ENCODE results near the gene MCTP2.

MCTP2 gene

DNA sequence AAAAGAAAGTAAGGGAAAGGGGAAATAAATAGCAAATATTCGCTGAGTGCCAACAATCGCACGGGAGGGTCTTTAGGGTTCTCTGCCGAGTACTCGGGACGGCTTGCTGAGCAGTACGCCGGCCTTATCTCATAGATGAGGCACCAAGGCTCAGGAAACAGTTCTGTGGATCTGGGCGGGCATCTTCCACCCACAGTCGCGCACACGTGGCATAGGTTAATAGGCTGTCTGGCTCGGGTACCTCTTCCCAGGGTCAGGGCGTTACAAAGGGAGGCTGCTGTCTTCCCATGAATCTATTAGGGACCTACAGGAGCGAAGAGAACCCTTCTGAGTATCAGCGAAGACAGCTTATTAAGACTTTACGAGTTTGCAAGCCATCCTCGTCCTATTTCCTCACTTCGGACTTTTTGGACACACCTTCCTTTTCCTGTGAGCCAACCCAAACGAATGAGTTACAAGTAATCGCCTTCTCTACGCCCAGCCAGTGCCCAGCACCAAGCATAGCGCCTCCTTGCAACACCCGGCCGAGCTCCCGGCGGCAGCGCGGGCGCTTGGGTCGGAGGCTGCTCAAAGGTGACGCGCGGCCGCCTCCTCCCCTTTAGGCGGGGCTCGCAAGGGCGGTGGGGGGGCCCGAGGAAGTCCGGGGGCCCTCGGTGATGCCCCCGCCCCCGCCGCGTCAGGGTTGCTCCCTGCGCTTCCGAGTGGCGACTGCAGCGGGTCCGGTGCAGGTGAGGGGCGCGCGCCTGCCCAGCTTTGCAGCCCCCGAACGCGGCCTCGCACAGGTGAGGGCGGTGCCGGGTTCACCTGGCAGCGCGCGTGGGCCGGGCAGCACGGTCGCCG is at the start of gene MCTP2:
TSS of gene MCTP2 (plus strand) at position 679 of the 840 bp plus-strand sequence. CDS start 66,705 bp downstream, outside the sequence.
- TF ChIP-seq, protein P1, sequence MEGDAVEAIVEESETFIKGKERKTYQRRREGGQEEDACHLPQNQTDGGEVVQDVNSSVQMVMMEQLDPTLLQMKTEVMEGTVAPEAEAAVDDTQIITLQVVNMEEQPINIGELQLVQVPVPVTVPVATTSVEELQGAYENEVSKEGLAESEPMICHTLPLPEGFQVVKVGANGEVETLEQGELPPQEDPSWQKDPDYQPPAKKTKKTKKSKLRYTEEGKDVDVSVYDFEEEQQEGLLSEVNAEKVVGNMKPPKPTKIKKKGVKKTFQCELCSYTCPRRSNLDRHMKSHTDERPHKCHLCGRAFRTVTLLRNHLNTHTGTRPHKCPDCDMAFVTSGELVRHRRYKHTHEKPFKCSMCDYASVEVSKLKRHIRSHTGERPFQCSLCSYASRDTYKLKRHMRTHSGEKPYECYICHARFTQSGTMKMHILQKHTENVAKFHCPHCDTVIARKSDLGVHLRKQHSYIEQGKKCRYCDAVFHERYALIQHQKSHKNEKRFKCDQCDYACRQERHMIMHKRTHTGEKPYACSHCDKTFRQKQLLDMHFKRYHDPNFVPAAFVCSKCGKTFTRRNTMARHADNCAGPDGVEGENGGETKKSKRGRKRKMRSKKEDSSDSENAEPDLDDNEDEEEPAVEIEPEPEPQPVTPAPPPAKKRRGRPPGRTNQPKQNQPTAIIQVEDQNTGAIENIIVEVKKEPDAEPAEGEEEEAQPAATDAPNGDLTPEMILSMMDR (IDR thresholded peaks at IDR 0.05): peak; percentile 56
- TF ChIP-seq ZFX (IDR thresholded peaks at IDR 0.05; ENCODE audit: borderline replicate concordance): no peak
- peak within 1 kb of the TSS; percentile 86 for H3K27ac ChIP-seq

DNA sequence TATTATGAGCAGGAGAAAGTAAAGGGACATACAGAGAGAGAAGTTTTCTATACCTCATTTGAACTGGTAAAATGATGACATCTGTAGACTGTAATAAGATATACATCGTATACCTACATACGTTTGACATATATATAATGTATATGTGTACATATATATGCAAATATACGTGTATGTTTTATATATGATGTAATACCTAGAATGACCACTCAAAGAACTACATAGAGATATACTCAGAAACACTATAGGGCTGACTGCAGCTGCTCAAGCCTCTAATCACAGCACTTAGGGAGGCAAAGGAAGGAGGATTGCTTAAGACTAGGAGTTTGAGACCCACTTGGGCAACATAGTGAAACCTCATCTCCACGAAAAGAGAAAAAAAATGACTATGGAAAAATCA is 48.5 kb upstream of the MCTP2 start:
- TF ChIP-seq ZFX (IDR thresholded peaks at IDR 0.05; ENCODE audit: borderline replicate concordance): no peak
- TF ChIP-seq, protein P1 (IDR thresholded peaks at IDR 0.05): no peak
- H3K27ac ChIP-seq: no peak overlapping the region

- no peak overlapping the region for H3K27ac ChIP-seq
- TF ChIP-seq ZFX (IDR thresholded peaks at IDR 0.05; ENCODE audit: borderline replicate concordance): no peak
- TF ChIP-seq, protein P1 (IDR thresholded peaks at IDR 0.05): no peak
These were observed 45.7 kb upstream of the MCTP2 start for GRCh38 chr15:94185547-94186236.

GRCh38 chr15:94186770-94187331 is 44.5 kb upstream of the MCTP2 start:
- TF ChIP-seq, protein P1 (IDR thresholded peaks at IDR 0.05): no peak
- no peak for TF ChIP-seq ZFX (IDR thresholded peaks at IDR 0.05; ENCODE audit: borderline replicate concordance)
- H3K27ac ChIP-seq: no peak overlapping the region

- H3K27ac ChIP-seq: no peak overlapping the region
These were observed 37.5 kb upstream of the MCTP2 start for GRCh38 chr15:94193906-94194305.

DNA sequence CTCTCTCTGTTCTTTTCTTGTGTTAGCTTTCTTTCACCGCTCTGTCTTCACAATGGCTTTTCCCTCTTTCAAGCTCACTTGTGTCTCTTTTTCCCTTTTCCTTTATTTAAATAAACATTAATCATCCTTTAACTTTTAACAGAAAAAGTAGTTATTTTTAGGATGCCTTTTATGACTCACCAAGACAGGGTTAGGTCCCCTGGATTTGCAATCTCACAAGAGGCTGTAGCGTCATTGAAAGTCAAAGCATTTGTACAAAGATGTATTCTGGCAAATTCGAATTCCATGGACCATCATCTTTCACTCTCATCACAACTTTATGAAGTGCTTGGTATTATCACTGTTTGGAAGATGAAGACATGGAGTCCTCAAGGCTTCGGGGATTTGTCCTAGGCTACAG is 34.8 kb upstream of the MCTP2 start:
- no peak overlapping the region for H3K27ac ChIP-seq
- TF ChIP-seq ZFX (IDR thresholded peaks at IDR 0.05; ENCODE audit: borderline replicate concordance): no peak
- TF ChIP-seq, protein P1 (IDR thresholded peaks at IDR 0.05): no peak

More at GRCh38 chr15:94193906-94194305, 37.5 kb upstream of the MCTP2 start:
- TF ChIP-seq ZFX (IDR thresholded peaks at IDR 0.05; ENCODE audit: borderline replicate concordance): no peak
- TF ChIP-seq, protein P1 (IDR thresholded peaks at IDR 0.05): no peak
